ENCODE results near the gene WDR87.

Gene WDR87

DNA sequence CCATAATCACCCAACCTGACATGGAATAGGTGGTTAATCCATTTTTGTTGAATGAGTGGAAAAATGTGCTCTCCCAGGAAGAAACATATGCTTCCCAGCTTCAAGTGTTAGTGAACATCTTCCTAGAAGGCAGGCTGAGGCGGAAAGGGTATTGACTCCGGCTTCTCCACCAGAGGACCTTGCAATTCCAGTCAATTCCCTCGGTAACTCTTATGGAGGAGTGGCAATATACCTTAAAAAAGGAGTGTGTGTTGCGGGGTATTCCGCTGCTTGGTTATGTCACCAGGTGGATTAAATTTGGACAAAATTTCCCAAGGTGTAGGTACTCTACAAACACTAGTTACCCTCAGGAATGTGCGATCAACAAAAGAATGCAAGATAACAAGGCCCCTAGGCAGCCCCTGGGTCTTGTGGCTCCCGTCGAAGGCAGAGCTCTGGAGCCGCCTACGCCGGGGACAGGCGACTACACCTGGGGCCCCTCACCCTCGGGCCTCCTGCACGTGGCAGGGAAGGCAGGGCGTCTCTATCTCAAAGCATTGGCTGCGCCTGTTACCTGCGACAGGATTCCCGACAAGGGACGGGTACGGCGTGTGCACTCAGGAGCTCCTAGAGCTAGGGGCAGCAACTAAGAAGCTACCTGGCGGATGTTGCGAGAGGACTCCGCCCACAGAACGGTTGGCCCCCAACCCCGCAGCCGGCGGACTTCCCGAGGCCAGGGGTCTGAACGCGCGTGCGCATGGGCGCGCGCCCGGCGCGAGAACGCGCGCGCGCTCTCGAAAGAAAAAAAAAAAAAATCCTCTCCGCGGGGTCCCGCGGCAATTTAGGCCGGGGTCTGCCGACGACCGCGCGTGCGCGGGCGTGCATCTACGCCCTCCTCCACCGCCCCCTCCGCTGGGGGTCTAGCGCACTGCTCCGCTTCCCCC is at the start of gene WDR87:
Gene WDR87 (minus strand): TSS at position 649 of the 923 bp plus-strand sequence. CDS start 8,355 bp downstream, outside the sequence.
- peak; percentile 78 for DNase-seq

DNA sequence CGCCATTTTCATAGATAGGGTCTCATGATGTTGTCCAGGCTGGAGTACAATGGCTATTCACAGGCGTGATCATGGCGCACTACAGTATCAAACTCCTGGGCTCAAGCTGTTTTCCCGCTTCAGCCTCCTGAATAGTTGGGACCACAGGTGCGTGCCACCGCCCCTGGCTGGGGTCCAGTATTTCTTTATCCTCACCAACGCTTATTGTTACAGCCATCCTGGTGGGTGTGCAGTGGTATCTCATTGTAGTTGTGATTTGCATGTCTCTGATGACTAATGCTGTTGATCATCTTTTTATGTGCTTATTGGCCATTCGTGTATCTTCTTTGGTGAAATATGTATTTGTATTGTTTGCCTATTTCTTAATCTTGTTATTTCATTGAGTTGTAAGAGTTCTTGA is 49.6 kb upstream of the WDR87 start:
- DNase-seq: no peak

DNA sequence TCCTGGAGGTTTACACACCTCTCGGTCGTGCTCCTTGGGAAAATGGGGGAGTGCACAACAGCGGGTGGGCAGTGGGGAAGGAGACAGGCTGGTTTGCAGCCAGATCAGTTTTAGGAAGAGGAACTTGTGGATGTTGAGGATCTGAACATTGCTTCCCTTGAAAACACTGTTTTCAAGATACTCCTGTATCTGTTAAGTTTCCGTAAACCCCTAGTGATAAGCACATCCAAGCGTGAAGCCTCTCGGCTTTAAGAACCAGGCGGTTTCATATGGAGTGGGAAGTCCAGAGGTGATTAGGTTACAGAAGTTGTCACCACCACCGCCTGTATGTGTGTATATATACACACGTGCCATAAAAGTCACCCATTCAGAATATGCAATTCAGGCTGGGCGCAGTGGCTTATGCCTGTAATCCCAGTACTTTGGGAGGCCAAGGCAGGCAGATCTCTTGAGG is 48.1 kb upstream of the WDR87 start:
- no peak for DNase-seq

DNA sequence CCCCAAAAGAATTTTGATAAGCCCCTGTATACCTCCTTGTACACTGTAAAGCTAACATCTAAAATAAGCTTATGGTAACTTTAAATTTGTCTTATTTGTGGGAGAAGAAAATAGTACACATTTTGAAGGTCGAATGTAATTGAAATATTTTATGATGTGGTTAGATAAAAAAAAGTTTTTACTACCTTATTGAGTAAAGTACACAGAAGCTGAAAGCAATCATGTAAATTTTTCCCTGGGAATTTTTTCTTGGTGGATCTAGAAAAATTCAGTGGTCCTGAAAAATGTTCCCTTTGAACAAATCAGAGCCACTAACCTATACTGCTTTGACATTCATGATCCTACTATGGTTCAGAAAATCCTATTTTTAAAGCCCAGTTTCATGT is 47.5 kb upstream of the WDR87 start:
- DNase-seq: no peak

DNA sequence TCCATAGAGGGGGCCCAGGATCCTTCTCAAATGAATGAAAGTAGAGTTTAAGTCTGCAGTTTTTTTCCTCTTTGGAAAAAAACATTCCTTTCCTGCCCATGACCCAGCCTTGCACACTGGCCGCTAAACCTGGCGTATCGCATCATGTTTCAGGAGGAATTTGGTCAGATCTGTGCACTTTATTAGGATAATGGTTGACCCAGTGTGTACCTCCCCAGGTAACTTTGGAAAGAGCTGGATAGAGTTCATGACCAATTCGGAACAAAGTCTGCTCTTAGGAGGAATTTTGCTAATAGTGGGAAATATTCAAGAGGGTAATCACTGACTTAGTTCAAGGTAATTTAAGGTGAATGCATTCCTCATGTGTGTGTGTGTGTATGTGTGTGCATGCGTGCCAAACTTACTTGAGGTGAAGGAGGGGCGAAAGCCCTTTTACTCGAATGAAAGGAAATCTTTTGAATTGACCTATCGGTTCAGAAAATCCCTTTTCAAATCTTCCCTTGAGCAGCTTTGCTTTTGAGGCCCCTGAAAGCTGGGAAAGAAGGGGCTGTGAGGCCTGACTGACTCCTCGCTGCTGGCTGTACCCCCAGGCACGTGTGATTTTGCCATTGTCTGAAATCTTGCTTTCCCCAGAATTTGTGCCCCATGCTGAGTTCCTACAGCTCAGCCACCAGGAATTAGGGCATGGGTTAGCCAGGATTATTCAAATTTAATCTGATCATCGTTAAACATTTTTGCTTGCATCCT is 47.0 kb upstream of the WDR87 start:
- DNase-seq: no peak

DNA sequence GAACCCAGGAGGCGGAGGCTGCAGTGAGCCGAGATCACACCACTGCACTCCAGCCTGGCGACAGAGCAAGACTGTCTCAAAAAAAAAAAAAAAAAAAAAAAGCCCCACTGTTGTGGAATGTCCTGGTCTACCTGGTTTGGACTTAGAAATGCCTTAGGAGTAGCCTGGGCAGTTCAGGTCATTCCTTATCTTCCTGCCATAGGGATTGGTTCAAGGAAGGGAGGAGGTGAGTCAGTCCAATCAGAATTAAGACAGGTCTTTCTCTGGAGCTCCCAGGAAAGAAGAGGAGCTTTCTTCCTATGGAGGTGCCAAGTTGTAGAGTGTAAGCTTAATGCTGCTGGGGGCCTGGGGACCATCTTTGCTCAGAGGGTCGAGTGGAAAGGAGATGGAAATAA is 45.4 kb upstream of the WDR87 start:
- DNase-seq: no peak

DNA sequence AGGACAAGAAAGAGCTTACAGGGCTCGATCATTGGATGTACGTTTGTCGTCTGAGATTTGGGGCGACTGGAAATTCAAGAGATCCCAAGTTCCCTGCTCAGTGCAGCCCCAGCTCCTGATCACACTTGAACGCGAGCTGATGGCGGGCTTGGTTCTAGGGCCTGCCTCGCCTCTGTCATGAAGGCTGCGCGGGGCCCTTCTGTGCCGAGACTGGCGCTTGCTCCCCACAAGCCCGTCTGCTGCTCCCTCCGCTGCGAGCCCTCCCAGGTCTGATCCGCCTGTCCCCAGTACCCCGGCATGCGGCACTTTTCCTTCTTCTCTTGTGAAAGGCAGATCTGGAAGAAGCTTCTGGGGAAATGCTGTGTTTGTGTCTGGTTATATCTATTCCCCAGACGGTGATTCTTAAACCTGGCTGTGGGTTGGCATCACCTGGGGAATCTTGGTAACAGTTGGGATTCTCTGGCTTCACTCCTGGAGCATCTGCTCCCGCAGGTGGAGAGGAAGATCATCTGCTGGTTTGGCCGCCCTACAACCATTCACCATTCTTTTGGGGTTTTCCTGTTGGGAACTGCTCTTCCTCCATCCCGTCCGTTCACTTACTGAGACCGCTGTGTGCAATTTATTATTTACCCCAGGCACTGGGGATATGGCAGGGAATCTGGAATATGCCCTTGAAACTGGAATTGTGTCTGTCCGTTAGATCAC is 44.2 kb upstream of the WDR87 start:
- DNase-seq: no peak

DNA sequence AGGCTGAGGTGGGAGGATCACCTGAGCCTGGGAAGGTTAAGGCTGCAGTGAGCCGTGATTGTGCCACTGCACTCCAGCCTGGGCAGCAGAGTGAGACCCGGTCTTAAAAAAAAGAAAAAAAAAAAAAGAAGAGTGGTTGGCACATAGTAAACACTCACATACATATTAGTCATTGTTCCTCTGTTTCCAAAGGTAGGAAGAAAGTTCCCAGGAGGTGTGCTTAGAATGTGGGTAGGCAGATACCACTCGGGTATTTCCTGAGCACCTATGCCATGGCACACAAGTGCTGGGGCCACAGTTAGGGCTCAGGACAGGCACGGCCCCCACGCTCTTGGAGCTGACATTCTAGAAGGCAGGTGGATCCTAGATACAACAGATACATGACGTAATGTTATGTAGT is 42.0 kb upstream of the WDR87 start:
- DNase-seq: no peak

DNA sequence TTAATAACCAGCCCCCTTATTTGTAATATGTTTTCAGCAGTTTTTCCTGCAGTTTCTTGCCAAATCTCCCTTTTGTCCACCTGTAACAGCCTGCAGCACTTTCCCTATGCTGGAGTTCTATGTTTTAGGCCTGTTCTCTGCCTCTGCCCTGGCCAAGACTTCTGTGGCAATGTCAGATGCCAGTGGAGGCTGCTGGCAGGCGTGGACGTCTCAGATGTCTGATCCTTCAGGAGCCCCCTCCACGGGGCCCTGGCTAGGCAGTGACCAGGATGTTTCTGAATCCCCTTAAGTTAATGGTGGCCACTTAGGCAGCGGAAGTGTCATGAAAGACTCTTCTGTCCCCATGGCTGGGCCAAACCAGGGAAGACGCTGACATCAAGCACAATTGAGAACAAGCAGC is 41.4 kb upstream of the WDR87 start:
- no peak for DNase-seq

DNA sequence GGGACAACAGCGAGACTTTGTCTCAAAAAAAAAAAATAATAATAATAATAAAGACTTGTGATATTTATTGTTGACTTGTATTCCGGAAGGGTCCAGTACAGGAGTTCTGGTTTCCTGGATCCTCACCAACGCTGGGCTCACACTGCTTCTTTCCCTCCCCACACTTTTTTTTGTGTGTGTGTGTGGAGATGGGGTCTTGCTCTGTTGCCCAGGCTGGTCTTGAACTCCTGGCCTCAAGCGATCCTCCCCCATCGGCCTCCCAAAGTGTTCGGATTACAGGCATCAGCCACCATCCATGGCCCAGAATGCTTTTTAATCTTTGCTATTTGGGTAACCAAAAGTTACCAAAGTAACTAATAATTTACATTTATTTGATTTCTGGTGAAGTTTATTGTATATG is 39.7 kb upstream of the WDR87 start:
- DNase-seq: no peak

DNA sequence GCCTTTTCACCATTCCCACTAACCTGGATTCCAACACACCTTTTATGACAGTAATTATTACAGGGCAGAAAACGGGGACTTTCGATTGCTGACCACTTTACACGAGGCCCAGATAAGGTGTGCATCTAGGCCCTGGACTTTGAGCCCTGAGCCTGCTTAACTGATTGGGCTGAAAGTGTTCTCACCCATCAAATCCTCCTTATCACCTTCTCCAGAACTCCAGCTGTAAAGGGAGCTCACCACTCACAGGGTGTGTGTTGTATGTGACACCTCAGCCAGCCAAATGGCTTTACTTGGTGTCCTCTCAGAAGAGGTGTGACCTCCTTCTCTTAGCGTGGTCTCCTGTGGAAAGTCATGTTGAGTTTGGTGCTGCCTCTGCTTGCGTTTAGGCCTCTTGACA is 37.1 kb upstream of the WDR87 start:
- no peak for DNase-seq

DNA sequence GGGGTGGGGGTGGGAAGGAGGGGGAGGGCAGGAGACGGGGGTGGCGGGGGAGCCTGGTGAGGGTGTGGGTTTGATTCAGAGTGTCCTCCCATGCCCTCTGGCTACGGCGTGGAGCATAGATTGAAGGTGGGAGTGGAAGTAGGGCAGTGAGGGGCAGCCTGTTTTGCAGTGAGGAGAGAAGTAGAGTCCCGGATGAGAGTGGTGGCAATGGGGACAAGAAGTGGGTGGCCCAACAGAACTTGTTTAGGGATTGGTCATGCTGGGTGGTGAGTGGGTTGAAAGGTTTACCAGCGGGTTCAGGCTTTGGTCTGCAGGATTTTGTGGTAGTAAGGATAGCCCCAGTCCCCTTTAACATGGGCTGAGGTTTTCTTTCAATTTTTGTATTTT is 36.1 kb upstream of the WDR87 start:
- no peak for DNase-seq

DNA sequence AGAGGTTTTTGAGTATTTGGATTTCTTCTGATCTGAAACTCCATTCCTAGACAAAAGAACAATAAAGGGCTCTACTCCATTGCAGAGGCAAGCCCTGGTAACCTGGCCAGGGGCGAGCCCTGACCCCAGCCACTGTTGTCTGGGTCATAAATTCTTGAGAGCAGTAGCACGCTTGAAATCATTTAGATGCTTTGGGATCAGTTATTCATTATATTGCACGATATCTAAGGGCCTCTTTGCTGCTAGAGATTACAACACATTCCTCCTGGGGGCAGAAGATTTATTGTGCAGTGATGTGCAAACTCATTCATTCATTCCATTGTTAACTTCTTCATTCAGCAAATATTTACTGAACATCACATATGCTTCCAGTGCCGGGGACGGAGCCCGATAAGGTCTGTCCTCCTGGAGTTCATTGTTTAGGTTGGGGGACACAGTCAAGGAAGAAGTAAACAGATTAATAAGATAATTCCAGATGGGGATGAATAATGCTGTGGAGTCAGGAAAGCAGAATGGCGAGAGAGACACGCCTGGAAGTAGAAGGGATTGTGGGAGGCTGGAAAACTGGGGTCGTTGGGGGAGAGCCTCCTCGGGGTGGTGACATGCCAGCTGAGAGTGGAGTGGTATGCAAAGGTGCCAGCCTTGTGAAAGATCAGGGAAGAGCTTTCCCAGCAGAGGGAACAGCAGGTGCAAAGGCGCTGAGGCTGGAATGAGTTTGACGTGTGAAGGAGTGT is 35.6 kb upstream of the WDR87 start:
- DNase-seq: no peak

DNA sequence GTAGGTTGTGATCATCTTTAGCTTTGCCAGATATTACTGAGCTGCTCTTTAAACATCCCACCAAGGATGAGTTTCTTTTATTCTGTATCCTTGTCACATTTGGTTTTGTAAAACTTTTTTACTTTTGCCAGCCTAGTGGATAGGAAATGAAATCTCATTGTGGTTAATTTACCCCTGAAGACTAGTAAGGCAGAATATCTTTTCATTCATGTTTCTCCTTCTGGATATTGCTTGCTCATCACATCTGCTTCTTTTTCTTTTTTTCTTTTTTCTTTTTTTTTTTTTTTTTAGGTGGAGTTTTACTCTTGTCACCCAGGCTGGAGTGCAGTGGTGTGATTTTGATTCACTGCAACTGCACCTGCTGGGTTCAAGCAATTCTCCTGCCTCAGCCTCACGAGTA is 32.0 kb upstream of the WDR87 start:
- DNase-seq: no peak

DNA sequence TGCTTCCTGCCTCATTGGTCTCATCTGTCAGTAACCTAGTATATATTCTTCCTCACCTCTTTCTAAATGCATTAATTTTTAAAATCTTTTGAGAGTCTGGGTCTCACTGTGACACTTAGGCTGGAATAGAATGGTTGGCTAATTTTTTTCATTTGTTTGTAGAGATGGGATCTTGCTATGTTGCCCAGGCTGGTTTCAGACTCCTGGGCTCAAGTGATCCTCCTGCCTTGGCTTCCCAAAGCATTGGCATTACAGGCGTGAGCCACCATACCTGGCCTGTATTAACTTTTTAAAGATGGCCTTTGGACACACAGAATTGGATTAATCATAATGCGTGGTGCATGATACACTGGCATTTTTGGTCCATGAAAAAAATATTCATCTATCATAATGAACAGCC is 30.5 kb upstream of the WDR87 start:
- no peak for DNase-seq

DNA sequence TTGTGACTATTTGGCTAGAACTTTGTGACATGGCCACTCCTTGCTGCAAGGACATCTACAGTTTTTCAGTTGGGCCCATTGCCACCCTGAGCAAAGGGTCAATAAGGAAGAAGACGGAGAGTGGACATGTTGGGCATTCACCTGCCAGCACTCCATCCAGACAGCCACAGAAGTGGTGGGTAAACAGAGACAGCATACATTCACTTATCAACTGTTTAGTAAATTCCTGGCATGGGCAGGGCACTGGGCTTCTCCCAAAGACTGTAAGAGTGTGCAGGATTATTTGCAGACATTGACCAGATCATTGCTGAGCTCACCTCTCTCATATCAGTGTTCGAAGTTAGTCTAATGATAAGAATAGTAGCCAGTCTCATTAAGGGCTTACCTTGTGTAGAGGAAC is 29.8 kb upstream of the WDR87 start:
- no peak for DNase-seq

DNA sequence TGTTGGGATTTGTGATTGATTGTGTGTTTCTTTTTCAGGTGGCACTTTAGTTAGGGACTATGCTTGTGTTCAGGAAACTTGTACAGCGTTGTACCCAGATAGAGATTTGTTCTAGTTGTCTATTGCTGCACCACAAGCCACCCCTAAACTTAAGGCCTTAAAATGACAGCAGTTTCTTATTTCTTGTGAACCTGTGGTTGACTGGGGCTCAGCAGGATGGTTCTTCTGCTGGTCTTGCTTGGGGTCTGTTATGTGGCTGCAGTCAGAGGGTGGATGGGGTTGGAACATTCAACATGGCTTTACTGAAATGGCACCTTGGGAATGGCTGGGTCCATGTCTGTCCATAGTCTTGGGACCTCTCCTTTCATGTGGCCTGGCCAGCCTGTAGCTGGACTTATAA is 28.9 kb upstream of the WDR87 start:
- DNase-seq: no peak

DNA sequence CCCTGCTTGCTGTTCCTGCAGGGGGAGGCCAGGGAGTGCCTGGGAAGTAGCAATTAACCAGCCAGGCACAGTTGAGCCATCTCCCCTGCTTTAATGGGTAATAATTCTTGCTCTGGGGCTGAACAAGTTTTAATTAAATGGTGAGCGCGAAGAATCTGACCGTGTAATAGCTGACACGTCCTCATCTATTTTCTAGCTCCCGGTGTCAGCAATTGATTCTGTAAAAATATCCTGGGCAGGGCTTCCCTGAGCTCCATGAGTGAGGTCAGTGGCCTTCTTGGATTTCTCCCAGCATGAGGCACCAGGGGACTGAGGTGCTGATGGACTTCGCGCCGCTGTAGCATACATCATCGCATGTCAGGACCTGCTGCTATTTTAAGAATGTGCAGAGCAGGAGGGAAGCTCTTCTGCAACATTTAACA is 27.6 kb upstream of the WDR87 start:
- DNase-seq: no peak

DNA sequence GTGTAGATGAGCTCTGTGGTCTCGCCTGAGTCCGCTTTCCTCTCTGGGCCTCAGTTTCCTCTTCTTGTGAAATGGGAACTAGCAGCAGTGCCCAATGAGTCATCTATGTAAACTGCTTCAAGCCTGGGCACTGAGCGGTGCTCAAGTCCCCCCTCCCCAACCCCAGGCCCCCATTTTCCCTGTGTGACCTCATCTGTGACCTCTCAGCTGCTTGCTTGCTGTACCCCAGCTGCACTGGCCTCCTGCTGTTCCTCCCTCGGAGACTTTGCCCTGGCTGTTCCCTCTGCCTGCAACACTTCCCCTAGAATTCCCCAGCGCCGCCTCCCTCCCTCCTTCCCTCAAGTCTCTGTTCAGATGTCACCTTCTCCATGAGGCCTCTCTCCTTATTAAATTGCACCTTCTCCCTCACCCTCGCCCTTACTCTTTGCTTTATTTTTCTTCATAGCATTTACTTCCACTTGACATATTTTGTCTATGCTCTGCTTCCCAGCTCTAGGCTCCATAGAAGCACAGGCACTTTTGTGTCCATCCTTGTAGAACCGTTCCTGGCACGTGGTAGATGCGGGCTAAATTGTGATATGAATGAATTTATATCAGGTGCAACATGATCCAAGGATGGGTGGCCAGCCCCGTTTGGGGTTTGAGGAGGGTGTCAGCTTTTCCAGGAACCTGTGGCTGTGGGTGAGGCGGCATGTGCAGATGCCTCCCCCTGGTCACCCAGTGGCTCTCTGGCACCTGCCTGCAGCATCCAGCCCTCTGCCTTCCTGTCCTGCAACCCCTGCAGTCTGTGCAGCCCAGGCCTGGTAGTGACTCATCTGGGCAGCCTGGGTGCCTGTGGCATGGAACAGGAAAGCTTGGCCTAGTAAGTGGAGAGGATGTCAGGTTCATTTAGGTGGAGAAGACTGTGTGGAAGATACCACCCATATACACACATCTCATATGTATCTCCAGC is 26.9 kb upstream of the WDR87 start:
- no peak for DNase-seq

DNA sequence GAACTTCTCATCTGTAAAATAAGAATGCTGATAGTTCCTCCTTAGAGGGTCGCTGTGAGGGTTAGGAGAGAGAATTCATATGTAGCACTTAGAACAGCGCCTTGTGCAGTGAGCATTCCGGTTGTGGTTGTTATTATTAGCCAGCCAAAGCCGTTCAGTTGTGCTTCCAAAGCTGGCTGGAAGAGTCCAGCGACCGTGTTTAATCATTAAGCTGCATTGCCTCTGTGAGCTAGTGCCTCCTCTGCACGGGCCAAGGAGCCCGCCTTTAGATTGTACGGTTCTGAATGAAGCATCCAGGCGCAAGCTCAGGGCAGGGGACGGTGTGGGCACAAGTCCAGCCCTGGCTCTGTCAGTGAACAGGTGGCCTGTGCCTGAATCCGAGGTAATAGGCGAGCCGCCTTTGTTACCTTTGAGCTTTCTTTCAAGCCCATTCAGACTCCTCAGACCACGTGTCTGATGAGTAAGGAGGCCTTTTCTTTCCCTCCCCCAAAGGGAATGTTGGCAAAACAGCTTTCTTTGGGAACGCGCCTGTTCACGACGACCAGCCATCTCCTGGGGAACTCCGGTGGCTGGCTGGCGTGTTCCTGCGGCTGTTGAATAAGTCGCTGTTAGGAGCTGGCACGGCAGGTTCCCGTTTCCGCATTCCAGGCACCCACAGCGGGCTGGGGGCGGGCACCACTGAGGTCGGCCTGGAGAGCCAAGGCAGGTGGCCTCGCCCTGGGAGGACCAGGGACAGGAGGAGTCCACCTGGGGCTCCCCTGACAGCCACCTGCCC is 25.7 kb upstream of the WDR87 start:
- no peak for DNase-seq

DNA sequence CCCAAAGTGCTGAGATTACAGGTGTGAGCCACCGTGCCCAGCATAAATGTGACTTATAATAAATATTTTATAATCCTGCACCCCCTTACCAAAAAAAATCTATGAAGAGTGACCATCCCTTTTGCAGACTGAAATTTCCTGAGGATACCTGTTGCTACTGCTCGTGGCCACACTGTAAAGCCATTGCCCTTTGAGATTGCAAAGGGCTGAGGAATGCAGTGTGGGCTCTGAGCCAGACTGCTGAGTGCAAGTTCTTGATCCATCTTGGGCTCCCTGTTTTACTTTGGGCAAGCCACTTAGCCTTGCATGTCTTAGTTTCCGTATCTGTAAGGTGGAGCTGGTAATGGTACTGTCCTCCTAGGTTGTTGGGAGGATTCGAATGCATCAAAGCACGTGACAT is 24.0 kb upstream of the WDR87 start:
- DNase-seq: no peak
